ENCODE measurements around the gene ANKFN1.
A peak's percentile ranks its signal among the peaks of the same experiment; 100 is the strongest.

Gene ANKFN1

GRCh38 chr17:56291226-56291805, 138.0 kb downstream of the ANKFN1 start:
- DNase-seq, result no peak

- DNase-seq, result no peak
These were observed 138.7 kb downstream of the ANKFN1 start for GRCh38 chr17:56292010-56292409.

- DNase-seq, result no peak
These were observed 139.3 kb downstream of the ANKFN1 start for GRCh38 chr17:56292578-56292977.

GRCh38 chr17:56297184-56297583, 143.9 kb downstream of the ANKFN1 start:
- DNase-seq, result no peak

GRCh38 chr17:56298846-56299245, 145.6 kb downstream of the ANKFN1 start:
- DNase-seq, result no peak

- no peak for DNase-seq
These were observed 146.9 kb downstream of the ANKFN1 start for GRCh38 chr17:56300144-56300543.

GRCh38 chr17:56305007-56305406, 151.7 kb downstream of the ANKFN1 start:
- DNase-seq, result no peak

- no peak for DNase-seq
These were observed 156.6 kb downstream of the ANKFN1 start for GRCh38 chr17:56309897-56310296.

GRCh38 chr17:56310782-56311181, 157.5 kb downstream of the ANKFN1 start:
- DNase-seq, result no peak

GRCh38 chr17:56313201-56313600, 159.9 kb downstream of the ANKFN1 start:
- DNase-seq, result no peak

GRCh38 chr17:56314026-56314425, 160.8 kb downstream of the ANKFN1 start:
- DNase-seq, result no peak

GRCh38 chr17:56314984-56315602, 161.8 kb downstream of the ANKFN1 start:
- DNase-seq, result no peak

GRCh38 chr17:56316604-56317003, 163.3 kb downstream of the ANKFN1 start:
- DNase-seq, result no peak

- no peak for DNase-seq
These were observed 164.3 kb downstream of the ANKFN1 start for GRCh38 chr17:56317351-56318208.

- DNase-seq, result peak; percentile 59
These were observed 166.3 kb downstream of the ANKFN1 start for GRCh38 chr17:56319531-56319930.

- no peak for DNase-seq
These were observed 167.2 kb downstream of the ANKFN1 start for GRCh38 chr17:56320443-56320842.

- DNase-seq, result no peak
These were observed 169.7 kb downstream of the ANKFN1 start for GRCh38 chr17:56322991-56323390.

- DNase-seq, result no peak
These were observed 171.4 kb downstream of the ANKFN1 start for GRCh38 chr17:56324676-56325075.

GRCh38 chr17:56325313-56326000, 172.2 kb downstream of the ANKFN1 start:
- no peak for DNase-seq

GRCh38 chr17:56326001-56326359, 172.7 kb downstream of the ANKFN1 start:
- no peak for DNase-seq

GRCh38 chr17:56347639-56348038, 194.4 kb downstream of the ANKFN1 start:
- no peak for DNase-seq

GRCh38 chr17:56350592-56350991, 197.3 kb downstream of the ANKFN1 start:
- no peak for DNase-seq

- DNase-seq, result no peak
These were observed 198.4 kb downstream of the ANKFN1 start for GRCh38 chr17:56351675-56352074.

- DNase-seq, result no peak
These were observed 205.4 kb downstream of the ANKFN1 start for GRCh38 chr17:56358651-56359050.

Measured in NCI-H187 treated with DMSO at 0.1 percent for 48 hours (cell line).